K562 (cell line): ENCODE results near the gene DCPS.

Experiments used
- CTCF ChIP-seq, 3 experiments: IDR thresholded peaks in 2 of 3; conservative IDR thresholded peaks in 1 of 3; 2 replicates each; pipeline ENCODE4 v1.5.1; 2011 to 2012; ENCODE audit warnings: low read length in 3 of 3, mild to moderate bottlenecking in 3 of 3, control low read depth in 2 of 3, improper control_type of control experiment in 1 of 3, inconsistent platforms in 1 of 3, low read depth in 1 of 3, mixed read lengths in 1 of 3, moderate library complexity in 1 of 3; ENCODE audit not compliant: insufficient read depth in 2 of 3
- NEUROD1 ChIP-seq: fragments of 150-350 bp; IDR thresholded peaks from 2 replicates; pipeline ENCODE4 v1.6.1; 2014; ENCODE audit warnings: borderline replicate concordance, low read length, low read depth; ENCODE audit not compliant: partially characterized antibody
- POLR2AphosphoS5 ChIP-seq: IDR thresholded peaks from 2 replicates; pipeline ENCODE4 v1.6.1; 2011; ENCODE audit warnings: mild to moderate bottlenecking, low read depth, low read length, moderate library complexity; ENCODE audit not compliant: control insufficient read depth, insufficient read depth
- YY1 ChIP-seq, 3 experiments: IDR thresholded peaks; 2 replicates each; pipeline ENCODE4 v1.6.1; 2011; ENCODE audit warnings: low read length in 2 of 3, mild to moderate bottlenecking in 2 of 3, moderate library complexity in 2 of 3, borderline replicate concordance in 1 of 3, control low read depth in 1 of 3, low read depth in 1 of 3; ENCODE audit not compliant: insufficient read depth in 3 of 3, insufficient replicate concordance in 2 of 3, control insufficient read depth in 1 of 3, insufficient read length in 1 of 3; ENCODE audit errors: extremely low read depth in 1 of 3
- ZFX ChIP-seq: sonication (generic); formaldehyde crosslinking; IDR thresholded peaks from 2 replicates; pipeline ENCODE4 v1.8.0; 2022; ENCODE audit warnings: mild to moderate bottlenecking, missing genetic modification reagents, moderate library complexity
- ZNF609 ChIP-seq: sonication (generic); formaldehyde crosslinking; IDR thresholded peaks from 2 replicates; pipeline ENCODE4 v1.8.1; 2023; ENCODE audit warnings: missing genetic modification reagents, mild to moderate bottlenecking, borderline replicate concordance
- ZNF668 ChIP-seq: fragments of 250-450 bp; sonication (Bioruptor Pico); IDR thresholded peaks from 2 replicates; pipeline ENCODE4 v1.8.0; 2022; ENCODE audit warnings: mild to moderate bottlenecking, inconsistent platforms

- TF ChIP-seq ZNF609 (no peak), YY1 (IDR thresholded peaks at IDR 0.05; ENCODE audit: borderline replicate concordance in 1 of 3, control insufficient read depth in 1 of 3, extremely low read depth in 1 of 3, insufficient read depth in 3 of 3, insufficient read length in 1 of 3, insufficient replicate concordance in 2 of 3, low read depth in 1 of 3, low read length in 2 of 3) (no peak), POLR2AphosphoS5 (no peak), ZNF668 (CRISPR knock-in tag) (no peak), CTCF (IDR thresholded peaks at IDR 0.05 in 2 of 3, conservative IDR thresholded peaks at IDR 0.05 in 1 of 3; ENCODE audit: insufficient read depth in 2 of 3, low read depth in 1 of 3, low read length in 3 of 3) (no peak), ZFX (CRISPR knock-in tag) (no peak), NEUROD1 (no peak)
Measured at GRCh38 chr11:126322996-126323395, 19.1 kb downstream of the DCPS start.
